B cell (primary cell): ENCODE data around the gene LSM12.

ENCODE experiments used
- CTCF ChIP-seq: fragments of 200-600 bp; IDR thresholded peaks from one replicate; pipeline ENCODE4 v1.8.0; 2022; ENCODE audit warnings: antibody characterized with exemption, mild to moderate bottlenecking
- EZH2 ChIP-seq: IDR thresholded peaks from 2 replicates; pipeline ENCODE4 v1.6.1; 2012; ENCODE audit warnings: borderline replicate concordance, low read depth, mild to moderate bottlenecking, moderate library complexity, low read length; ENCODE audit not compliant: insufficient read depth, poor library complexity, severe bottlenecking

GRCh38 chr17:44113382-44113781, 46.9 kb upstream of the LSM12 start:
- no peak for TF ChIP-seq CTCF
- TF ChIP-seq EZH2, result no peak
